ENCODE measurements around the gene PREX1.

The PREX1 gene

DNA sequence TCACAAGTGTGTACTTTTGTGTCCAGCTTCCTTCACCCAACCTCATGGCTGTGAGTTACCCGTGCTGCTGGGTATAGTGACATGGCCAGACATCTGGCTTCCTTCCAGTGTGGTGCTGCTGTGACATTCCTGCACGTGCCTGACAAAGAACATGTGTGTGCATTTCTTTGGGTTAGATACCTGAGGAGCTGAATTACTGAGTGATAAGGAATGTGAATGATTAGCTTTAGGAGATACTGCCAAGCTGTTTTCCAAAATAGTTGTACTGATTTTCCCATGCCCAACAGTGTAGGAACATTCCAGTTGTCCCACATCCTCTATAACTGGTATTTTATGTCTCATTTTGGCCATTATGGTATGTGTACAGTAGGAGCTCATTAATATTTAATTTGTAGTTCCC lies 132.5 kb downstream of the PREX1 start:
- TF ChIP-seq, protein P1, sequence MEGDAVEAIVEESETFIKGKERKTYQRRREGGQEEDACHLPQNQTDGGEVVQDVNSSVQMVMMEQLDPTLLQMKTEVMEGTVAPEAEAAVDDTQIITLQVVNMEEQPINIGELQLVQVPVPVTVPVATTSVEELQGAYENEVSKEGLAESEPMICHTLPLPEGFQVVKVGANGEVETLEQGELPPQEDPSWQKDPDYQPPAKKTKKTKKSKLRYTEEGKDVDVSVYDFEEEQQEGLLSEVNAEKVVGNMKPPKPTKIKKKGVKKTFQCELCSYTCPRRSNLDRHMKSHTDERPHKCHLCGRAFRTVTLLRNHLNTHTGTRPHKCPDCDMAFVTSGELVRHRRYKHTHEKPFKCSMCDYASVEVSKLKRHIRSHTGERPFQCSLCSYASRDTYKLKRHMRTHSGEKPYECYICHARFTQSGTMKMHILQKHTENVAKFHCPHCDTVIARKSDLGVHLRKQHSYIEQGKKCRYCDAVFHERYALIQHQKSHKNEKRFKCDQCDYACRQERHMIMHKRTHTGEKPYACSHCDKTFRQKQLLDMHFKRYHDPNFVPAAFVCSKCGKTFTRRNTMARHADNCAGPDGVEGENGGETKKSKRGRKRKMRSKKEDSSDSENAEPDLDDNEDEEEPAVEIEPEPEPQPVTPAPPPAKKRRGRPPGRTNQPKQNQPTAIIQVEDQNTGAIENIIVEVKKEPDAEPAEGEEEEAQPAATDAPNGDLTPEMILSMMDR (IDR thresholded peaks at IDR 0.05) = no peak
- intact Hi-C loops (cut with DNase I; ENCODE audit: low total_unique reads) = no loop called here
- H3K36me3 ChIP-seq = peaks cover 0 to 5% (median 4%) of the 10 kb centered on the region in 3 donors
- no peak overlapping the region for H3K4me3 ChIP-seq
- no peak for DNase-seq
- no peak overlapping the region for H3K27ac ChIP-seq
- H3K4me1 ChIP-seq = peaks cover 0 to 25% (median 23%) of the 10 kb centered on the region in 4 donors
- no peaks in the 10 kb centered on the region for H3K9me3 ChIP-seq
- no peaks in the 10 kb centered on the region for H3K27me3 ChIP-seq

DNA sequence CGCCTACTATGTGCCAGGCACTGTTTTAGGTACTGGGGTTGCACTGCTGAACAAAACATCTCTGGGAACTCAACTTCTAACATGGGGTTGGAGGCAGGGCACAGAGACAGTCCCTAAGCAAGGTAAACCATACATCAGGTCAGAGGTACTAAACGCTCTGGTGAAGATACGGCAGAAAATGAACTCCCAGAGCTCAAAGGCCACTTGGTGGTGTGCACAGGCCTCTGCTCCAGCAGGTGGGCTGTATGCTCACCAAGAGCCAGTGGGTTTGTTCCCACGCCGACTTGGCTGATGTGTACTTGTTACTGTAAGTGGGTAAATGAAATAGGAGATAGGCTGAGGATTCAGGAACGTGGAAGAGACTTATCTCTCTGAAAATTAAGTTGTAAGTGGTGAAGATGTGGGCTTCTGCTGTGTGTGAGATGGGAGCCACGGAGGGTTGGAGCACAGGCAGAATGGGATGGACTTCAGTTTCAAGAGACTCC lies 133.4 kb downstream of the PREX1 start:
- intact Hi-C loops (cut with DNase I; ENCODE audit: low total_unique reads) = no loop called here
- H3K27ac ChIP-seq = no peak overlapping the region
- H3K36me3 ChIP-seq = peaks cover 0 to 5% (median 4%) of the 10 kb centered on the region in 3 donors

DNA sequence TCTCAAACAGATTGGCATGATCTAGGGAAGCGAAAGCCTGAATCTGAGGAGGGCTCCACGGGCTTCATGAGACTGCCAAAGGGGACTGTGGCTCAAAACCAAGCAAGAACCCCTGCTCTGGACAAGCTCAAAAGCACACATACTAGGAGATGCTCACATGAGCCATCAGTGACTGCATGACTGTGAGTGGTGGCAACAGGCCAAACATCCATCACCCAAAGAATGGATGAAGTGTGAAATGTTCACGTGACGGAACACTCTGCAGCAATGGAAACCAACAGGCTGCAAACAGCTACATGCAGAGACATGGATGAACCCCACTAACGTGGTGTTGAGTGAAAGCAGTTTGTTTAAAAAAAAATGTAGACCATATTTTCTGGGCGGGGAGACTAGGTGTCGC lies 136.3 kb downstream of the PREX1 start:
- H3K36me3 ChIP-seq = peaks cover 0 to 5% (median 4%) of the 10 kb centered on the region in 3 donors
- no peaks in the 10 kb centered on the region for H3K27me3 ChIP-seq
- TF ChIP-seq, protein P1 (IDR thresholded peaks at IDR 0.05) = no peak
- peaks cover 0 to 18% (median 14%) of the 10 kb centered on the region in 4 donors for H3K4me1 ChIP-seq
- H3K9me3 ChIP-seq = no peaks in the 10 kb centered on the region
- no peak for DNase-seq
- H3K4me3 ChIP-seq = no peak overlapping the region
- intact Hi-C loops (cut with DNase I; ENCODE audit: low total_unique reads) = no loop called here
- no peak overlapping the region for H3K27ac ChIP-seq

More for the DNA sequence above, 133.4 kb downstream of the PREX1 start:
- H3K9me3 ChIP-seq = no peaks in the 10 kb centered on the region
- peaks cover 0 to 24% (median 21%) of the 10 kb centered on the region in 4 donors for H3K4me1 ChIP-seq
- DNase-seq = no peak
- no peaks in the 10 kb centered on the region for H3K27me3 ChIP-seq
- H3K4me3 ChIP-seq = no peak overlapping the region
- TF ChIP-seq, protein P1 (IDR thresholded peaks at IDR 0.05) = no peak

DNA sequence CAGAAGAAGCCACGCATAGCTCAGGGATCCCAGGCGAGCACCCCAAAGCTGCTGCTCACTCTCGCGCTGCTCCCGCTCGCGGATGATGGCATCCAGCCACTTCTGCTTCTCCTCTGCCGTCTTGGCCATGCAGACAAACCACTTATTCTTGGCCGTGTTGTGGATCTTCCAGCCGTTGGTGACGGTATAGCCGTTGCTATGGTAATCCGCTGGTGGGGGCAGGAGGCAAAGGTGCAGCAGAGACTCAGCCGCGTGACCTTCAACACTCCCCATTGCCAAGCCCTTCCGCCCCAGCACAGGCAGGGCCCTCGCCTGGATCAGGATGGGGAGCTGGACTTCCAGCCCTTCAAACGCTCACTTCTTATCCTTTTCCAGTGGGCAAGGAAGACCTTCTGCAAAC lies 136.9 kb downstream of the PREX1 start:
- intact Hi-C loops (cut with DNase I; ENCODE audit: low total_unique reads) = no loop called here
- no peak for DNase-seq
- TF ChIP-seq, protein P1 (IDR thresholded peaks at IDR 0.05) = no peak
- Histone ChIP-seq H3K36me3 (peaks cover 0 to 5% (median 4%) of the 10 kb centered on the region in 3 donors), H3K9me3 (no peaks in the 10 kb centered on the region), H3K4me3 (no peak overlapping the region), H3K27me3 (no peaks in the 10 kb centered on the region), H3K4me1 (peaks cover 0 to 24% (median 20%) of the 10 kb centered on the region in 4 donors), H3K27ac (no peak overlapping the region)

DNA sequence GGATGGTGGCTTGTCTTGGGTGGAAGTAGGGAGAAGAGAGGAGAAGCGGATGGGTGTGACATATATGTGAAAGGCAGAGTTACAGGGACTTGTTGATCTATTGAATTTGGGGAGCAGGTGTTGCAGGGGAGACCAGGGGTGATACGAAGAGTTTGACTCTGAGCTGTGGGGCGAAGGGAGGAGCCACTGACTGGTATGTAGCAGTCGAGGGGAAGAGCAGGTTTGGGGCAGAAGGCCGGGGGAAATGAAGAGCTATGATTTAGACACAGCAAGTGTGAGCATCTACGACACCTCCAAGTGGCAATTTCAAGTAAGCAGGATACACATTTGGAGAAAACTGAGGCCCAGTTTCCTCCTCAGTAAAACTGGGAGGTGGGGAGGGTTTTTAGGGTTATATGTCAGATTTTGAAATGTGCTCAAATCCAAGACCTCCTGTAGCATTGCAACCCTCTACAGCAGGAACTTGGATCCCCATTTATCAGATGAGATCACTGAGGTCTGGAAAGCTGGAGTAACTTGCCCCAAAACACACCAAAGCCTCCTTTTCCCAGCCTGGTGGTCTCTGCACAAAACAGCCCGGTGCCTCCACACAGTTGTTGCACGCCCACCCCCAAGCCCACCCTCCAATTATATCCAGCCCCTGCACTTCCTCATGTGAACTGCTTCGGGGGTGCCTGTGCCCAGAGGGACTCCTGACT lies 137.8 kb downstream of the PREX1 start:
- Histone ChIP-seq H3K27ac (no peak overlapping the region), H3K4me3 (no peak overlapping the region), H3K36me3 (peaks cover 0 to 5% (median 4%) of the 10 kb centered on the region in 3 donors), H3K4me1 (peaks cover 0 to 33% (median 29%) of the 10 kb centered on the region in 4 donors), H3K9me3 (no peaks in the 10 kb centered on the region), H3K27me3 (no peaks in the 10 kb centered on the region)
- TF ChIP-seq, protein P1 (IDR thresholded peaks at IDR 0.05) = no peak
- no peak for DNase-seq
- intact Hi-C loops (cut with DNase I; ENCODE audit: low total_unique reads) = no loop called here
